HepG2 (cell line): ENCODE measurements around the gene OGFOD3. TPM values are rescaled to one million over a fixed set of nuclear protein-coding genes. Genes with fewer than 3 reads are reported as not detected.

ENCODE experiments used
- ARNT2 ChIP-seq: sonication (generic); formaldehyde crosslinking; IDR thresholded peaks from 2 replicates; pipeline ENCODE4 v1.8.0; 2022; ENCODE audit warnings: mild to moderate bottlenecking, low read depth, missing genetic modification reagents, moderate library complexity
- EZH2 ChIP-seq: conservative IDR thresholded peaks from 2 replicates; pipeline ENCODE4 v1.6.1; 2012; ENCODE audit warnings: mild to moderate bottlenecking, low read depth, low read length, moderate library complexity
- FOSL1 ChIP-seq: sonication (generic); formaldehyde crosslinking; IDR thresholded peaks from 2 replicates; pipeline ENCODE4 v1.9.0; 2021; ENCODE audit warnings: missing genetic modification reagents, borderline replicate concordance
- HDAC2 ChIP-seq: sonication (generic); formaldehyde crosslinking; IDR thresholded peaks from 2 replicates; pipeline ENCODE4 v1.4.0; 2020; ENCODE audit warnings: missing genetic modification reagents
- HDAC6 ChIP-seq: fragments of 200-600 bp; sonication (generic); IDR thresholded peaks from 2 replicates; pipeline ENCODE4 v1.7.0; 2017; ENCODE audit warnings: mild to moderate bottlenecking, antibody characterized with exemption, low read length, low read depth
- MAF1 ChIP-seq: sonication (generic); formaldehyde crosslinking; IDR thresholded peaks from 2 replicates; pipeline ENCODE4 v1.5.0; 2020; ENCODE audit warnings: missing genetic modification reagents, borderline replicate concordance
- NFYB ChIP-seq: sonication (generic); formaldehyde crosslinking; IDR thresholded peaks from 2 replicates; pipeline ENCODE4 v1.4.0; 2020; ENCODE audit warnings: missing genetic modification reagents
- NRL ChIP-seq: sonication (generic); formaldehyde crosslinking; IDR thresholded peaks from 2 replicates; pipeline ENCODE4 v1.5.0; 2020; ENCODE audit warnings: missing genetic modification reagents, mild to moderate bottlenecking, moderate library complexity, borderline replicate concordance
- PHF5A ChIP-seq: IDR thresholded peaks from one replicate; pipeline ENCODE4 v1.6.1; 2018; ENCODE audit warnings: low read depth, missing genetic modification reagents; ENCODE audit not compliant: unreplicated experiment
- ZNF343 ChIP-seq: sonication (generic); formaldehyde crosslinking; IDR thresholded peaks from 2 replicates; pipeline ENCODE4 v1.4.0; 2020; ENCODE audit warnings: mild to moderate bottlenecking, missing genetic modification reagents
- ZNF350 ChIP-seq: sonication (generic); formaldehyde crosslinking; IDR thresholded peaks from 2 replicates; pipeline ENCODE4 v1.4.0; 2020; ENCODE audit warnings: mild to moderate bottlenecking, low read depth, missing genetic modification reagents, borderline replicate concordance
- ZNF691 ChIP-seq: sonication (generic); formaldehyde crosslinking; IDR thresholded peaks from 2 replicates; pipeline ENCODE4 v1.4.0; 2020; ENCODE audit warnings: missing genetic modification reagents, low read depth, mild to moderate bottlenecking, borderline replicate concordance
- polyA plus RNA-seq, 8 experiments: library from polyadenylated mRNA; depleted of rRNA in 3 of 8; stranded (reverse) in 7 of 8; unstranded in 1 of 8; fragments of >200 nt; fragmentation: Illumina TruSeq in 4 of 8; extraction: Trizol in 4 of 8; gene quantifications; 2 replicates each; pipeline versions ENCODE4 v1.2.1 to v1.2.3, GENCODE V29; 2011 to 2016; ENCODE audit warnings: low read depth in 4 of 8, missing spikeins in 1 of 8, mixed read lengths in 1 of 8; ENCODE audit not compliant: insufficient read depth in 1 of 8
- total RNA-seq, 5 experiments: library from RNA; depleted of rRNA; stranded (reverse); fragments of >200 nt; fragmentation: Illumina TruSeq; extraction: Trizol; gene quantifications; 2 replicates each; pipeline ENCODE4 v1.2.3, GENCODE V29; 2016; ENCODE audit warnings: low read depth in 1 of 5
- TF ChIP-seq, protein P1 (sequence below): sonication (generic); formaldehyde crosslinking; IDR thresholded peaks from 2 replicates; pipeline ENCODE4 v1.4.0; 2020; ENCODE audit warnings: missing genetic modification reagents
- TF ChIP-seq, protein P2 (sequence below): sonication (generic); formaldehyde crosslinking; IDR thresholded peaks from 2 replicates; pipeline ENCODE4 v1.5.1; 2020; ENCODE audit warnings: mild to moderate bottlenecking, missing genetic modification reagents, moderate library complexity
- TF ChIP-seq, protein P3 (sequence below): sonication (generic); formaldehyde crosslinking; conservative IDR thresholded peaks from 2 replicates; pipeline ENCODE4 v1.8.0; 2022; ENCODE audit warnings: low read depth, missing genetic modification reagents
- TF ChIP-seq, protein P4 (sequence below): IDR thresholded peaks from 2 replicates; pipeline ENCODE4 v1.6.1; 2016; ENCODE audit warnings: missing compliant biosample characterization, missing genetic modification reagents, borderline replicate concordance

OGFOD3 gene
- total and polyA plus RNA-seq, 2 of the 13 experiments (the other 11 are each of a cell fraction or from before 2014, with no cell fraction given), result 40.0 to 42.1 TPM

DNA sequence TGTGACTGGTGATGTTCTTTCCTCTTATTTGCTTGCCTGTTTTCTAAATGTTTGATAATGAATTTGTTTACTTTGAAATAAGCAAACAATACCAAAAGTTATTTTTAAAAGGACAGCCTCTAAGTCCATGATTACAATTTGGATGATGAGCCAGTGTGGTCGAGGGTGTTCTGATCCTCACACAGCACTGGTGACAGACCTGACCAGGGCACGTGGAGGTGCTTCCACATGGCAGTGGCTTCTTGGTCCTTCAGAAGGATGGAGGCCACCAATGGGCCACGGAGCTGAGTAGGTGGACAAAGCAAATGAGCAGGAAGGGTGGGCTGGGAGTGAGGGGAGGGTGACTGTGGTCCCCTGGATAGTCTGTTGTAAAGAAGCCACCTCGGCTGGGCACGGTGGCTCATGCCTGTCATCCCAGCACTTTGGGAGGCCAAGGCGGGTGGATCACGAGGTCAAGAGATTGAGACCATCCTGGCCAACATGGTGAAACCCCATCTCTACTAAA lies 63.5 kb downstream of the OGFOD3 start (continued):
- TF ChIP-seq, protein P1, sequence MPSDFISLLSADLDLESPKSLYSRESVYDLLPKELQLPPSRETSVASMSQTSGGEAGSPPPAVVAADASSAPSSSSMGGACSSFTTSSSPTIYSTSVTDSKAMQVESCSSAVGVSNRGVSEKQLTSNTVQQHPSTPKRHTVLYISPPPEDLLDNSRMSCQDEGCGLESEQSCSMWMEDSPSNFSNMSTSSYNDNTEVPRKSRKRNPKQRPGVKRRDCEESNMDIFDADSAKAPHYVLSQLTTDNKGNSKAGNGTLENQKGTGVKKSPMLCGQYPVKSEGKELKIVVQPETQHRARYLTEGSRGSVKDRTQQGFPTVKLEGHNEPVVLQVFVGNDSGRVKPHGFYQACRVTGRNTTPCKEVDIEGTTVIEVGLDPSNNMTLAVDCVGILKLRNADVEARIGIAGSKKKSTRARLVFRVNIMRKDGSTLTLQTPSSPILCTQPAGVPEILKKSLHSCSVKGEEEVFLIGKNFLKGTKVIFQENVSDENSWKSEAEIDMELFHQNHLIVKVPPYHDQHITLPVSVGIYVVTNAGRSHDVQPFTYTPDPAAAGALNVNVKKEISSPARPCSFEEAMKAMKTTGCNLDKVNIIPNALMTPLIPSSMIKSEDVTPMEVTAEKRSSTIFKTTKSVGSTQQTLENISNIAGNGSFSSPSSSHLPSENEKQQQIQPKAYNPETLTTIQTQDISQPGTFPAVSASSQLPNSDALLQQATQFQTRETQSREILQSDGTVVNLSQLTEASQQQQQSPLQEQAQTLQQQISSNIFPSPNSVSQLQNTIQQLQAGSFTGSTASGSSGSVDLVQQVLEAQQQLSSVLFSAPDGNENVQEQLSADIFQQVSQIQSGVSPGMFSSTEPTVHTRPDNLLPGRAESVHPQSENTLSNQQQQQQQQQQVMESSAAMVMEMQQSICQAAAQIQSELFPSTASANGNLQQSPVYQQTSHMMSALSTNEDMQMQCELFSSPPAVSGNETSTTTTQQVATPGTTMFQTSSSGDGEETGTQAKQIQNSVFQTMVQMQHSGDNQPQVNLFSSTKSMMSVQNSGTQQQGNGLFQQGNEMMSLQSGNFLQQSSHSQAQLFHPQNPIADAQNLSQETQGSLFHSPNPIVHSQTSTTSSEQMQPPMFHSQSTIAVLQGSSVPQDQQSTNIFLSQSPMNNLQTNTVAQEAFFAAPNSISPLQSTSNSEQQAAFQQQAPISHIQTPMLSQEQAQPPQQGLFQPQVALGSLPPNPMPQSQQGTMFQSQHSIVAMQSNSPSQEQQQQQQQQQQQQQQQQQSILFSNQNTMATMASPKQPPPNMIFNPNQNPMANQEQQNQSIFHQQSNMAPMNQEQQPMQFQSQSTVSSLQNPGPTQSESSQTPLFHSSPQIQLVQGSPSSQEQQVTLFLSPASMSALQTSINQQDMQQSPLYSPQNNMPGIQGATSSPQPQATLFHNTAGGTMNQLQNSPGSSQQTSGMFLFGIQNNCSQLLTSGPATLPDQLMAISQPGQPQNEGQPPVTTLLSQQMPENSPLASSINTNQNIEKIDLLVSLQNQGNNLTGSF (CRISPR knock-in tag), result no peak
- TF ChIP-seq, protein P2, sequence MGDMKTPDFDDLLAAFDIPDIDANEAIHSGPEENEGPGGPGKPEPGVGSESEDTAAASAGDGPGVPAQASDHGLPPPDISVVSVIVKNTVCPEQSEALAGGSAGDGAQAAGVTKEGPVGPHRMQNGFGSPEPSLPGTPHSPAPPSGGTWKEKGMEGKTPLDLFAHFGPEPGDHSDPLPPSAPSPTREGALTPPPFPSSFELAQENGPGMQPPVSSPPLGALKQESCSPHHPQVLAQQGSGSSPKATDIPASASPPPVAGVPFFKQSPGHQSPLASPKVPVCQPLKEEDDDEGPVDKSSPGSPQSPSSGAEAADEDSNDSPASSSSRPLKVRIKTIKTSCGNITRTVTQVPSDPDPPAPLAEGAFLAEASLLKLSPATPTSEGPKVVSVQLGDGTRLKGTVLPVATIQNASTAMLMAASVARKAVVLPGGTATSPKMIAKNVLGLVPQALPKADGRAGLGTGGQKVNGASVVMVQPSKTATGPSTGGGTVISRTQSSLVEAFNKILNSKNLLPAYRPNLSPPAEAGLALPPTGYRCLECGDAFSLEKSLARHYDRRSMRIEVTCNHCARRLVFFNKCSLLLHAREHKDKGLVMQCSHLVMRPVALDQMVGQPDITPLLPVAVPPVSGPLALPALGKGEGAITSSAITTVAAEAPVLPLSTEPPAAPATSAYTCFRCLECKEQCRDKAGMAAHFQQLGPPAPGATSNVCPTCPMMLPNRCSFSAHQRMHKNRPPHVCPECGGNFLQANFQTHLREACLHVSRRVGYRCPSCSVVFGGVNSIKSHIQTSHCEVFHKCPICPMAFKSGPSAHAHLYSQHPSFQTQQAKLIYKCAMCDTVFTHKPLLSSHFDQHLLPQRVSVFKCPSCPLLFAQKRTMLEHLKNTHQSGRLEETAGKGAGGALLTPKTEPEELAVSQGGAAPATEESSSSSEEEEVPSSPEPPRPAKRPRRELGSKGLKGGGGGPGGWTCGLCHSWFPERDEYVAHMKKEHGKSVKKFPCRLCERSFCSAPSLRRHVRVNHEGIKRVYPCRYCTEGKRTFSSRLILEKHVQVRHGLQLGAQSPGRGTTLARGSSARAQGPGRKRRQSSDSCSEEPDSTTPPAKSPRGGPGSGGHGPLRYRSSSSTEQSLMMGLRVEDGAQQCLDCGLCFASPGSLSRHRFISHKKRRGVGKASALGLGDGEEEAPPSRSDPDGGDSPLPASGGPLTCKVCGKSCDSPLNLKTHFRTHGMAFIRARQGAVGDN (CRISPR knock-in tag), result peak; percentile 57
- TF ChIP-seq, protein P3, sequence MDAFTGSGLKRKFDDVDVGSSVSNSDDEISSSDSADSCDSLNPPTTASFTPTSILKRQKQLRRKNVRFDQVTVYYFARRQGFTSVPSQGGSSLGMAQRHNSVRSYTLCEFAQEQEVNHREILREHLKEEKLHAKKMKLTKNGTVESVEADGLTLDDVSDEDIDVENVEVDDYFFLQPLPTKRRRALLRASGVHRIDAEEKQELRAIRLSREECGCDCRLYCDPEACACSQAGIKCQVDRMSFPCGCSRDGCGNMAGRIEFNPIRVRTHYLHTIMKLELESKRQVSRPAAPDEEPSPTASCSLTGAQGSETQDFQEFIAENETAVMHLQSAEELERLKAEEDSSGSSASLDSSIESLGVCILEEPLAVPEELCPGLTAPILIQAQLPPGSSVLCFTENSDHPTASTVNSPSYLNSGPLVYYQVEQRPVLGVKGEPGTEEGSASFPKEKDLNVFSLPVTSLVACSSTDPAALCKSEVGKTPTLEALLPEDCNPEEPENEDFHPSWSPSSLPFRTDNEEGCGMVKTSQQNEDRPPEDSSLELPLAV (CRISPR knock-in tag), result no peak
- TF ChIP-seq PHF5A (CRISPR knock-in tag) (no peak), ZNF691 (CRISPR knock-in tag) (no peak), MAF1 (CRISPR knock-in tag) (no peak), HDAC6 (no peak), EZH2 (no peak), FOSL1 (no peak), HDAC2 (CRISPR knock-in tag) (no peak), NFYB (CRISPR knock-in tag) (no peak), ZNF343 (CRISPR knock-in tag) (no peak), ARNT2 (no peak), NRL (CRISPR knock-in tag) (no peak), ZNF350 (CRISPR knock-in tag) (no peak)
- TF ChIP-seq, protein P4, sequence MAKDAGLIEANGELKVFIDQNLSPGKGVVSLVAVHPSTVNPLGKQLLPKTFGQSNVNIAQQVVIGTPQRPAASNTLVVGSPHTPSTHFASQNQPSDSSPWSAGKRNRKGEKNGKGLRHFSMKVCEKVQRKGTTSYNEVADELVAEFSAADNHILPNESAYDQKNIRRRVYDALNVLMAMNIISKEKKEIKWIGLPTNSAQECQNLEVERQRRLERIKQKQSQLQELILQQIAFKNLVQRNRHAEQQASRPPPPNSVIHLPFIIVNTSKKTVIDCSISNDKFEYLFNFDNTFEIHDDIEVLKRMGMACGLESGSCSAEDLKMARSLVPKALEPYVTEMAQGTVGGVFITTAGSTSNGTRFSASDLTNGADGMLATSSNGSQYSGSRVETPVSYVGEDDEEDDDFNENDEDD (CRISPR knock-in tag), result no peak; the same call in 1 of the 2 replicates
